Measurements from ENCODE around the gene PARVG. TPM values are rescaled to one million over a fixed set of nuclear protein-coding genes. Genes with fewer than 3 reads are reported as not detected.

PARVG gene, protein sequence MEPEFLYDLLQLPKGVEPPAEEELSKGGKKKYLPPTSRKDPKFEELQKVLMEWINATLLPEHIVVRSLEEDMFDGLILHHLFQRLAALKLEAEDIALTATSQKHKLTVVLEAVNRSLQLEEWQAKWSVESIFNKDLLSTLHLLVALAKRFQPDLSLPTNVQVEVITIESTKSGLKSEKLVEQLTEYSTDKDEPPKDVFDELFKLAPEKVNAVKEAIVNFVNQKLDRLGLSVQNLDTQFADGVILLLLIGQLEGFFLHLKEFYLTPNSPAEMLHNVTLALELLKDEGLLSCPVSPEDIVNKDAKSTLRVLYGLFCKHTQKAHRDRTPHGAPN
- total RNA-seq: 2.1 TPM

DNA sequence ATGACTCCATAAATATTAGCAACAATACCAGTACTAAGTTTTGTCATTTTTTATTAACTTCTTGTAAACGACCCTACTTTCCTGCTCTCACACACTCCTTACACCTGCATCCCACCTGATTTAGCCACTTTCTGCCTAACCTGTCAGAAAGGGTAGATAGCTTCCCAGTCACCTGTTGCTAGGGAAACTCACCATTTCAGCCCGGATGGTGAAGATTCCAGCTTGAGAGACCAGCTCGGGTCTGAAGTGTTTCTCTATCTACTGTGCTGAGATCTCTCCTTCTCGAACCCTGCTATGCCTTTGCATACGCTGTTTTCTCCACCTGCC lies at the start of gene PARVG:
Gene PARVG, plus strand, starts transcription at position 220 of the 327 bp plus-strand sequence. CDS start 2,405 bp downstream, outside the sequence.
- ATAC-seq: no peak

DNA sequence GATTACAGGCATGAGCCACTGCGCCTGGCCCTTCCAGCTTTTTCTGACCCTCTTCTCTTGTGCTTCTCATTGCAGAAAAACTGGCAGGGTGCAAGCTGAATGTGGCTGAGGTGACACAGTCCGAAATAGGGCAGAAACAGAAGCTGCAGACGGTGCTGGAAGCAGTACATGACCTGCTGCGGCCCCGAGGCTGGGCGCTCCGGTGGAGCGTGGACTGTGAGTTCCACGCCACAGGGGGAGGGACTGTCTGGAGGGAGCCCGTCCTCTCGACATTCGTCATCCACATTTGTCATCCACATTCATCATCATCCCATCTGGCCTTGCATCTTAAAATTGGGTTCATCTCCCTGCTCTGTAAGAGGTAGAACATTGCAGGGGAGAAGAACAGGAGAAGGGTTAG lies 49.3 kb upstream of the PARVG start:
- ATAC-seq: no peak

DNA sequence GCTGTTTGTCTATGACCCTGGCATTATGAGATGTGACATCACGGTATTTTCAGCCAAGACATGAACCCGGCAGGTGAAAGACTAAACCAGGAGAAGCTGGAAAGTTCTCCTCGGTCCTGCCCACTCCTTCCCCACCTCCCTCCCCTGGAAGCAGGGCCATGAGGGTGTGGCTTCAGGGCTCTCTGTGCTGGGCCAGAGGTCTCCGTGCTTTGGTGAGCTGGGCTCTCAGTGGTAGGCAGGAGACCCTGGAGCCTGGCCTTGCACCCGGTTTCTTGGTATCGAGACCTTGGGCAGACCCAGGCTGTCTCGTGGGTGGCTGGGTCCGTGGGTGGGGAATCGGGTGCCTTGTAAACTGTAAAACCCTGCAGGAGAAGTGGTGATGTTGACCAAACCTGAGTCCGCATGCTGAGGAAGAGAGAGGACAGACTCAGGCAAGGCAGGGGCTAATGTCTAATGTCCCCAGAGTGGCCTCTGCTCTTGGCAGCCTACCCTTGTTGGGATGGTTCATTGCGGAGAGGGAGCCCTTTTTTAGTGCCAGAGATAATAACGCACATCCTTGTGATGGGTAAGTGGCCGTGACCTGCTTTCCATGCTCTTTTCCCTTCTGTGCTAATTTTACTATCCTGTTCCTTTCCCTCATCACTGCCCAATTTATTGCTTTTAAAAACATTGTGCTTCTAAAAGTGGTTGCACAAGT lies 48.6 kb upstream of the PARVG start:
- no peak for ATAC-seq

DNA sequence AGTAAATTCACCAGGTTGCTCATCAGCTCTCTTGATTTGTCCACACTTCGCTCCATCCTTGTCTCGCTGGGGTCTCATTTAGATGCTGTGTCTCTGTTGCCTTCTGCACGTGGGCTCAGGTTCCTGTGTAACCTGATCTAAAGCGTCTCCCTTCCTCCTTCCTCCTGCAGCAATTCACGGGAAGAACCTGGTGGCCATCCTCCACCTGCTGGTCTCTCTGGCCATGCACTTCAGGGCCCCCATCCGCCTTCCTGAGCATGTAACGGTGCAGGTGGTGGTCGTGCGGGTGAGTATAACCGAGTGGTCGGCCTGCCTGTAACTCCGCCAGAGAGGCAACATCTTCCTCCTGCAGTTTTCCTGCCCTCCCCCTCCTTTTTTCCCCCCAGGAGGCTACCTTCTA lies 48.0 kb upstream of the PARVG start:
- no peak for ATAC-seq

DNA sequence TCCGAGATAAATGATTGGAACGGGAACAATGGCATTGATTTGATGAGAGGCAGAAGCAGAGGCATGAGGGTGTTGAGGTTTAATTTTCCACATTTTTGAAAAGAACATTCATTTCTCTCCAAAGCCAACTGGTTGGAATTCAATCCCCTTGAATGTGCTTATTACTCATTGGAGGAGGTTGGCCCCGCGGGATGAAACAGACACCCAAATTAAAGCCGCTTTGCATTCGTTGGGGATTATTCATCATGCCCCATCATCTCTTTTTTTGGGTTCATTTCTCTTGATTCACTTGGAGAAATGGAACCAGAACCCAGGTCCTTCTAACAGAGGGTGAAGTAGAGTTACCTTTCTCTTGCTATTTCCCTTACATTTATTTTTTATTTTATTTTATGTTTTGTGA lies 47.6 kb upstream of the PARVG start:
- ATAC-seq: no peak

DNA sequence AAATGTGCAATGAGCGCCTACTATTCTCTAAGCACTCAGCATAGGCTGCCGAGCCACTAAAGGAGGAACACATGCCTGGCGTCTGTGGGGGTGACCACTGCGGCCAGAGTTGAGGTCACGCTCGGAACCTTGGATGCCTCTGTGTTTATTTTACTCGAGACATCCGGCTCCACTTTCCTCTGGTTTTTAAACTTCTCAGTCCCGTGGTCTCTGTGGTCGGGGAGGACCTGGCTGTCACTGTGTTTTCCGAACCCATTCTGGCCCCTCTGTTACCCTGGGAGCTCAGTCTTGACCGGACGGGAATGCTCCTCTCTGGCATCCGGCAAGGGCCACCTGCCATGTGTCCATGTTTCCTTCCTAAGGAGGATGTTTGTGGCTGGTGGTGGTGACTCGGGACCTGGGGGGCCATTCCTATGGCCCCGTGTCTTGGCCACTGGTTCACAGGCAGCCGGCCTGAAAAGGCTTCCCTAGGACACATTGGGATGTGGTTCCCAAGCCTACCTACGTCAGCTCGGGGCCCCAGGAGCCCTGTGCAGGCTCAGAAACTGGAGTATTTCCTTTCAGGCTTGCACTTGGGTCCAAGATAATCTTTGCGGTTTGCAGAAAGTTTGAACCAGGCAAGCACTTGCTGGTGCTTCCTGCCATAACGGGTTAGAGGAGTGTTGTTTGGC lies 46.7 kb upstream of the PARVG start:
- ATAC-seq: no peak

DNA sequence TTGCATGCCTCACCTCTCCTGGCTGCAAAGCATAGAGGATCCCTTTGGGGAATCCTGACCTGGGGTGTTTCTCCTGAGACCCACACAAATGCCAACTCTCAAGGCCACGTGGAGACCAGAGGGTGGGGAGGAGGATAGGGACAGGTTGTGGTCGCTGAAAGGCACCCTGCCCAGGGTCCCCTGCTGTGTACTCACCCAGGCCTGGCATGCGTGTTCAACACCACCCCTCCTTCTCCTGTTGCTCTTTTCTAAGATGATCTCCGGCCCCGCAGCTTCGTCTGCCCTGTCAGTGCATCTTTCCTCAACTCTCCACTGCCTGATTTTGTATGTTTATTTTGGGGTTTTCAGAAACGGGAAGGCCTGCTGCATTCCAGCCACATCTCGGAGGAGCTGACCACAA lies 44.6 kb upstream of the PARVG start:
- no peak for ATAC-seq

DNA sequence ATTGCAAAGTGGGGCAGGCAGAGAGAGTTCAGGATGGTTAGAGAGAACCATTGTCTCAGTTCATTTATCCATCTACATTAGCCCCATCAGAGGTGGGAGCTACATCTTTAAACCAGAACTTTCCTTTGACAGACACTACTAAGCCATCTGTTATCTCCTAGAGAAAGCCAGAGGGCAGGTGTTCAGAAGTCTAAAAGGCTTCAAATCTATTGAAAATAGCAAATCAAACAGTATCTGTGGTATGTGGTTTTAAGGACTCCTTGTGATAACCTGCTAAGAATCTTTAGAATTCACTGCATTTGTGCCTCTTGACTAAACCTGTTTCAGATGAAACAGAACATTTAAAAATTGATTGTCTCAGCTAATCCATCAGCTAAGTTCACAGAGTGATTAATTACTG lies 43.9 kb upstream of the PARVG start:
- ATAC-seq: no peak

DNA sequence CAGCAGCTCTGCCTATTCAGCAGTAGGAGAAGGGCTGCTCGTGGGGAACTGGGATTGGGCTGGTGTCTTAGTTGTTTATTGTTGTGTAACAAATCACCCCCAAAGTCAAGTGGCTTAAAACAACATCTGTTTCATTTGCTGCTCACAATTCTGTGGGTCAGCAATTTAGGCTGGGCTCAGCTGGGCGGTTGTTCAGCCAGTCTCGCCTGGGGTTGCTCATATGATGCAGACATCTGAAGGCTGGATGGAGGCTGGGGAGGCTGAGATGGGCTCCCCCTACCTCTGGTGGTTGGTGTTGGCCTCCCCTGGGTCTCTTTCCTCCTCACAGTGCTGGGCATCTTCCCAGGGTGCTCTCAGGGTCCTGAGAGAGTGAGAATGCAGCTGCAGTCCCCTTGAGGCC lies 43.3 kb upstream of the PARVG start:
- no peak for ATAC-seq

DNA sequence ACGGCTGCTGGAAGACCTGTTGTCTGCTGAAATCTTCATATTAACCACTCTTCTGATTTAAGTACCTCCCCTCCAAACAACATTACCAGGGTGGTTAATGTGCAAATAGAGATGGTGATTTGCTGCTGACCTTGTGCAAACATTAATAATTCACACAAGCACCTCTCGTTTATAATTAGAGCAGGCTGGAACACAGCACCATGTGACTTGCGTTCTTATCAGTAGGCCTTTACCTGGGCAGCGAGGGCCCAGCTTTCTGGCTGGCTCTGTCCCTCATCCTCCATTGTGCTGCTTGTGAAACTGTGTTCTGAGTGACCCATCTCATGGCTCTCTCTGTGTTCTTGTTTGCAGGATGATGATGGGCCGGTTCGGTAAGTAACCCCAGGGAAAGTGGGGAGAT lies 41.0 kb upstream of the PARVG start:
- ATAC-seq: no peak

DNA sequence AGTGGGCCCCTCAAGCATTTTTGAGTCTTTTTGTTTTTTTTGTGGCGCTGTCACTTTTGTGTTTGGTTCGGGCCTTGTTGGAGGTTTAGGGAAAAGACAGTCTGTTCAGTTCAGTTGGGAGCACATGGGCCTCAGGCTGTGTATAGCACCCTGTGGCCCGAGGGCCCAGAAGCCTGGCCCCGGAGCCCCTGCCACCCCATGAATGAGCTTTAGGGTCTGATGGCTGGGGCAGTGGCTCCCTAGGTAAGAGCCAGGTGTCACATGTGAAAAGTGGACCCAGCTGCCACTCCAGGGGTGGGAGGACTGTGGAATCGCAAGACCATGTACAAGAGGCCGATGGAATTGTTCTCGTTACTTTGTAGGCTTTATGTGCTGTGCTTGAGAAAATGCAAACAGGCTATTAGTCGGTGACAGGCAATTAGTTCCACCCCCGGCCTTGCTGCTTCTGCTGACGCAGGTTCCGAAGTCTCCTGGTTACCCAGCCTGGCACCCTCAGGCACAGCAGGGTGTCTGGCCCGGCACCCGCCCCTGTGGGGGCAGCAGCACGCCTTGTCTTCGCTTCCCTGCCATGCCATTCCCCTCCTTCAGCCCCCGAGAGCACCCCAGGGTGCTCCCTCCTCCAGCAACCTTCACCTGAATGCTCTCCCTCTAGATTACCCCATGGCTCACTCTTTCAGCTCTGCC lies 38.2 kb upstream of the PARVG start:
- no peak for ATAC-seq

DNA sequence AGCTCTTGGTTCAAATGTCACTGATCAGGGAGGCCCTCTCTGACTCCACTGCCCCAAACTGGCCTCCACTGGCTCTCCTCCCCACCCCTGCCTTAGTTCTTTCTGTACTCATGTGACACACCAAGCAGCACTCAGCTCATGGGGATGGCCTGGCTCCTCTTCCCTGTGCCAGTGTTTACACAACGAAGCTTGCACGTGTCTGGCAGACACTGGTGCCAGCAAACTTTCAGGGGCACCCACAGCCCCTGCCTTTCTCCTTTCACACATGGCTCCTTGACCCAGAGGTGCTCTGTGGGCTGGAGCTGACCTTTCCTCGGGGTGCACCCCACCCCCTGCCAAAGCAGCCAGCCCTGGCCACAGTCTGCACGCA lies 37.6 kb upstream of the PARVG start:
- no peak for ATAC-seq

DNA sequence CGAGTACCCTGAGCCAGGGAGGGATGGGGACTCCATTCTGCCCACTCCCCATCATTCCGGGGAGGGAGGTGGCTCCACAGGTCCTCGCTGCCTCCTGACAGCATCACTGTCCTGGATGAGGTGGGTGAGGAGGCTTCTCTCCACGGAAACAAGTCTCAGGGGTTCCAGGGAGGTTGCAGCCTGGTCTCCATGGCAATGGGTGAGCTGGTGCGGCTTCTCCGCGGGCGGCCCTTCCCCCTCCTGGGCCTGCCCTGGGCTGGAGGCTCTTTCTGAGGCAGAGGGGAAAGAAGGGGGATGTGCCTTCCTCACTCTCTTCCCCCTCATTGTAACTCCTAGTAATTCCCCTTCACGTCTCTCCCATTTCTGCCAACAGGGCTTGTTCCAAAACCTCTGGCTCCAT lies 37.1 kb upstream of the PARVG start:
- ATAC-seq: no peak

DNA sequence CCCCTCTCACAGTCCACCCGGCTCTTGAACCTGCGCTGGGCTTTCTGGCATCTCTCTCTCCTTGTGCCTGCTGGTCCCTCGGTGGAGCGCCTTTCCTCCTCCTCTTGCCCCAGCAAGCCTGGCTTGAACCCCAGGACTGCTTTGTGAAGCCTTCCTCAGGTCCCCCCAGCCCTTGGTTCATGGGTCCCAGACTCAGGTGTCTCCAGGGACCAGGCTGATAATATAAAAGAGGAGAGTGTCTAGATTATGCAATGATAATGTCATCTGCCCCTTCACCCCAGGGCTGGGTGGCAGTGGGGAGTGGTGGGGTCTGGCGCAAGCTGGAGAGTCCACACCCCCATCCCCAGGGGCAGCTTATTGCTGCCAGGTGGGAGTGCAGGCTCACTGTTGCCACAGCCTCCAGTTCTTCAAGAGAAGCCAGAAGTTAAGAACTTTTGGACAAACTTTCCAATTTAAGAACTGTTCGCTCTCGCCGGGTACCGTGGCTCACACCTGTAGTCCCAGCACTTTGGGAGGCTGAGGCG lies 36.6 kb upstream of the PARVG start:
- no peak for ATAC-seq

DNA sequence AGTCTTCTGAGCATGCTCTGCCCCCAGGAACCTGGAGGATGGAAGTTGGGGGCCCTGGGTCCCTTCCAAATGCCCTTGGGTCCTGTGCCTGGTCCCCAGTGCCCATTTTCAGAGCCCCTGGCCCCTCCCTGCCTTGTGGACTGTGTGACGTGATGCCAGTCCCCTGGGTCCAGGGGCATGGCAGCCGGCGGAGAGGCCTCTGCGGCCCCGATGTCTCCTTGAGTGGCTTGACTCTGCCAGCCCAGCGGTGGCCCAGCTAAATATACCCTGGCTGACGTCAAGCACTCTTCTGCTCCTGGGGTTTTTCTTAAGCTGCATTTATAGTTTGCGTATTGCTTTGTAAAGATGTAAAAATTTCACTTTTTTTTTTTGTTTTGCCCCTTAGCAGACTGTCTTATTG lies 35.2 kb upstream of the PARVG start:
- no peak for ATAC-seq

DNA sequence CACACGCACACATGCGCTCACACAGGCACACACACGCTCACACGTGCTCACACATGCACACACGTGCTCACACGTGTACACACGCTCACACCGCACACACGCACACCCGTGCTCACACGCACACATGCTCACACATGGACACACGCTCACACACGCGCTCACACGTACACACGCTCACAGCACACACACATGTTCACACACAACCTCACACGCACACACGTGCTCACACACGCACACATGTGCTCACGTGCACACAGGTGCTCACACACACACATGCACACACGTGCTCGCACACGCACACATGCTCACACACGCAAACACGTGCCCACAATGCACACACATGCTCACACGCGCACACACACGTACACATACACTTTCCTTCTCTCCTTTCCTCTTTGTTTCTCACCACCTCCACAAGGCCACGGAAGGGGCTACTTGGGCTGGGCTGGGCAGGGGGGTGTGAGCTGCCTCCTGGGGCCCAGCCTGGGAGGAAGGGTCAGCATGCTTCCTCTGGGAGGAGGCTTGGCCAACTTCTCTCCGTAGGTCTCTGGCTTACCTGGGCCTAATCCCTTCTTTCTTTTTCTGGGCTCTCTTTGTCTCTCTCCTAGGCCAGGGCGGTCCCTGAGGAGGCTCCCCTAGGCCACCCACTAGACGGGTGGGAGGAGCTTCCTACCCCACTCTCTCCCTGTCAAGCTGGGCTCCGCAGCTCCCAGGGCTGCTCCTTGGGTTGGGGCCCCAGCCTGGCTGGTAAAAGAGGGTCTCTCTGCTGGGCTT lies 34.5 kb upstream of the PARVG start:
- ATAC-seq: no peak

DNA sequence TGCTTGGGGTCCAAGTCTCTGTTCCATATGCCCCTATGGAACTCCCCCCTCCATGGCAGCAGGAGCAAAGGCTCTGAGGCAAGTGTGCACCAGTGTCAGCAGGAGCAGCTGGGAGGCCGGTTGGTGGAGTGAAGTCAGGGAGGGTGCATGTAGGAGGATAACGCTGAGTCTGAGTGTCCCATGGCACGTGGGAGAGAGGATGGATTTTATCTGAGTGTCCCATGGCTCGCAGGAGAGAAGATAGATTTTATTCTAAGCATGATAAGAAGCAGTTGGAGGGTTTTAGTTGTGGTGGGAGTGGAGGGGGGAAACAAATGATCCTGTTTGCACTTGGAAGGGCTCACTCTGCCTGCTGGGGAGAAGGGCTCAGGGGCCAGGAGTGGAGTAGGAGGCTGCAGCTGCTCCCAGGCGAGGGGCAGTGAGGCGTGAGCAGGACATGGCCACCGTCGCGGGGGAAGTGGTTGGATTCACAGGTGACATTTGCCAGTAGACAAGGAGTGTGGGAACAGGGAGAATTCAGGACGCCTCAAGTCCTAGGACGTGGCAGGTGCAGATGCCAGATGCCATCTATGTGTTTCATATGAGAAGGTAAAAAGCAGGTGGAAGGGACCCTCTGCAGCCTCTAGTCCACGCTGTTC lies 33.6 kb upstream of the PARVG start:
- no peak for ATAC-seq

DNA sequence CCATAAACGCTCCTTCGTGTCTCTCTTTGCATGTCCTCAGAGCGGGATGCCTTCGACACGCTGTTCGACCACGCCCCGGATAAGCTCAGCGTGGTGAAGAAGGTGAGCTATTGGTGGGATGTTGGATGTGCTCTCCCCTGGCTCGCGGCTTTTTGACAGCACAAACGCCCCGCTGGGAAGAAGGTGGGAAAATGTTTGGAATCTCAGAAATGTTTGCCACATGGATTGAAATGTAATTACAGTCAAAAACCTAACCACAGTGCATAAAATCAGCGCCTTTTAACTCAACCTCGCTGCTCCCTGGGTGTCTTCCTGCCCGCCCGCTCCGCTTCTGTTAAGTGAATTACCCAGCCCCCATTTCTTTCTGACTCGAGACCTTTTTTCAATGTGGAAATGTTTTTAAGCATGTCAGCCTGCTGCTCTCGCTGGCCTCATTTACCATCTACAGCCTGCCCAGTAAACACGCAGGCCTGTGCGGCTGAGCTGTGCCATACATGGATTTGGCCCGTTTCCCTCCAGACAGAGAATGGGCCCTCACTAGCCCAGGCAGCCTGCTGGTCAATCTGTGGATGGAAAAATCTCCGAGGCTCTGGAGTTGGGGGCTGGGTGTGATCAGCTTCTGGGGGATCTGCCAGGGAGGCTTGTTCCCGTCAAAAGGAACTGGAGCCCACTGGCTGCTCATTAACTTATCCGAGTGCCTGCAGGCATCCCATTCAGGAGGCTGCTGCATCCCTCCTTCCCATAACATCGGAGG lies 32.7 kb upstream of the PARVG start:
- no peak for ATAC-seq

DNA sequence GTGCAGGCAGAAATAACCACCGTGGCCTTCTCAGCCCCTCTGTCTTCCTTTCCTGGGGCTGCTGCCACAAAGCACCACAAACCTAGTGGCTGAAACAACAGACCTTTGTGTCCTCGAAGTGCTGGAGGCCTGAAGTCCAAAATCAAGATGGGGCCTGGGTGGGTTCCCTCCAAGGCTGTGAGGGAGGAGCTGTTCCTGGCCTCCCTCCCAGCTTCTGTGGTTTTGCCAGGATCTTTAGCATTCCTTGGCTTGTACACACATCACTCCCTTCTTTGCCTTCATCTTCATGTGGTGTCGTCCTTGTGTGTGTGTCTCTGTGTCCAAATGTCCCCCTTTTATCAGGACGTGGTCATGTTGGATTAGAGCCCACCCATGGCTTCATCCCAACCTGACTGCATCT lies 29.0 kb upstream of the PARVG start:
- ATAC-seq: no peak

DNA sequence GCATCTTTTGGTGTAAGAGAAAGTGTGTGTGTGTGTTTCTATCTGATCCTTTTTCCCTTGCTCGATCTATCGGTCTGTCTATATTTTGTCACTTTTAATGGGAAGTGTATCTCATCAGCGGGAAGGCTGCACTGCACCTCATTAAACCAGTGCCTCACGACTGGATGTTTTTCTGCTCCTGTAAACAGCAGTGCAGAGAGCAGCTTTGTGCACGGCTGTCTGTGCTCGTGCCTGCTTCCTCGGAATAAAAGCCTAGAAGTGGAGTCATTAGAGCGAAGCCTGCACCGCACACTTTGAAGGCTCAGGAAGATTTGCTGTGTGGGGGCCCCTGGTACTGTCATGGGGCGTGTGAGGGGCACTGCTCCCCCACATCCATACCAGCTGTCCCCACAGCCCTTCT lies 27.0 kb upstream of the PARVG start:
- ATAC-seq: no peak

DNA sequence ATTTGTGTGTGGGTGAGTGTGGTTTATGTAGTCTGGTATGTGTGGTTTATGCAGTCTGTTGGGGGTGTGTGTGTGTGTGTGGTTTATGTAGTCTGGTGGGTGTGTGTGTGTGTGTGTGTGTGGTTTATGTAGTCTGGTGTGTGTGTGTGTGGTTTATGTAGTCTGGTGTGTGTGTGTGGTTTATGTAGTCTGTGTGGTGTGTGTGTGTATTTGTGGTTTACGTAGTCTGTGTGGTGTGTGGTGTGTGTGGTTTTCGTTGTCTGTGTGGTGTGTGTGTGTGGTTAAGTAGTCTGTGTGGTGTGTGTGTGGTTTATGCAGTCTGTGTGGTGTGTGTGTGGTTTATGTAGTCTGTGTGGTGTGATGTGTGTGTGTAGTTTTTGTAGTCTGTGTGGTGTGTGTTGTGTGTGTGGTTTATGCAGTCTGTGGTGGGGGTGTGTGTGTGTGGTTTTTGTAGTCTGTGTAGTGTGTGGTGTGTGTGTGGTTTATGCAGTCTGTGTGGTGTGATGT lies 26.2 kb upstream of the PARVG start:
- no peak for ATAC-seq
